Renal cortical epithelial cell (primary cell): ENCODE data around the gene MRGPRF. TPM values are rescaled to one million over a fixed set of nuclear protein-coding genes. Genes with fewer than 3 reads are reported as not detected.

ENCODE experiments used
- DNase-seq: peaks from one replicate; pipeline ENCODE4 v3.0.0-alpha.2; 2011; ENCODE audit warnings: low read depth
- total RNA-seq: library from RNA; depleted of rRNA; stranded (reverse); fragments of >200 nt; gene quantifications from 2 replicates; pipeline ENCODE4 v1.2.3, GENCODE V29; 2014

The MRGPRF gene
- total RNA-seq, 1 donor from 2014 or later: 0.10 TPM

DNA sequence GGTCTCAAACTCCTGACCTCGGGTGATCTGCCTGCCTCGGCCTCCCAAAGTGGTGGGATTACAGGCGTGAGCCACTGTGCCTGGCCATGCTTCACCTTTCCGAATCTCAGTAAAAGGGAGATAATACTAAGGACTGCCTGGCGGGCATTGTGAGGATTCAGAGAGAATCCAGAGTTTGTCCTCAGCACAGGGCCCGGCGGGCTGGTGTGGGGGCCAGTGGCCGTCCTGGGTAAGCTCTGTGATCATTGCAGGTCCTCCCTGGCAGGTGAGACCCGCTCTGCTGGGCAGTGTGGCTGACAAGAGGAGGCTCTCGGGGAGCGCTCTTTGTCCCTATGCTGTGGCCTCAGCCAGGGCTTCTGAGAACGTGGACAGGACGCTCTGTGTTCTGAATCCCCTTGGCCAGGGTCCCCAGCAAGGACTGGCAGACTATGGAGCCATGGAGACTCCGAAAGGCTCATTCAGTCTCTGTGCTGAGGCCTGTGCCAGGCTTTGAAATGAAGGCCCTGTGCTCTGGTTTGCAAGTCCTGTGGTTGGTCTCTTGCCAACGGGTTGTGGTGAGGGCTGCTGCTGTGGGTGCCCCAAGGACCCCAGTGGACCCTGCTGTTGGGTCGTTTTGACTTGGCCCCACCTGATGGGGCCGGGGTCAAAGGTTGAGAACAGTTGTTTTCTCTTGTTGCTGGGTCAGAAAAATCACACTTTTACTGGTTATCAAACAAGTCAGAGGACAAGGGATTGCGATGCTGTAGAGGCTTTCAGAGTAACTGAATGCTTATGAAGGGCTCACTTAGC is 37.7 kb upstream of the MRGPRF start:
- DNase-seq: no peak

DNA sequence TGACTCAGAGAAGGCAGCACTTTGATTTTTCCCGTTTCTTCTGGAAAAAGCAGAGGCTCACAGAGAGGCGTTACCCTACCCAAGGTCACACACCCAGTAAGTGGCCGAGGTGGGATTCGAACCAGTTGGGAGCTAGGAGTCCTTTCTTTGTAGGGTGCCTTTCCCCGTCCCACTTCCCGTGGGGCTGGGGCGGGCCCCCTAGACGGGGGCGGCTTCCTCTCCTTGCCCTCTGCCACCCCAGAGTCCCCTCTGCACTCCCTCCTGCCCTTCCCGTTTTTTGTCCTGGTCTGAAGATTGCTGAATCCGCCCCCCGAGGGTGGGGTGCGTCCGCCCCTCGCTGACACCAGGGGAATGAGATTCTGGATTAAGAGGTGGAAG is 36.4 kb upstream of the MRGPRF start:
- DNase-seq: no peak

DNA sequence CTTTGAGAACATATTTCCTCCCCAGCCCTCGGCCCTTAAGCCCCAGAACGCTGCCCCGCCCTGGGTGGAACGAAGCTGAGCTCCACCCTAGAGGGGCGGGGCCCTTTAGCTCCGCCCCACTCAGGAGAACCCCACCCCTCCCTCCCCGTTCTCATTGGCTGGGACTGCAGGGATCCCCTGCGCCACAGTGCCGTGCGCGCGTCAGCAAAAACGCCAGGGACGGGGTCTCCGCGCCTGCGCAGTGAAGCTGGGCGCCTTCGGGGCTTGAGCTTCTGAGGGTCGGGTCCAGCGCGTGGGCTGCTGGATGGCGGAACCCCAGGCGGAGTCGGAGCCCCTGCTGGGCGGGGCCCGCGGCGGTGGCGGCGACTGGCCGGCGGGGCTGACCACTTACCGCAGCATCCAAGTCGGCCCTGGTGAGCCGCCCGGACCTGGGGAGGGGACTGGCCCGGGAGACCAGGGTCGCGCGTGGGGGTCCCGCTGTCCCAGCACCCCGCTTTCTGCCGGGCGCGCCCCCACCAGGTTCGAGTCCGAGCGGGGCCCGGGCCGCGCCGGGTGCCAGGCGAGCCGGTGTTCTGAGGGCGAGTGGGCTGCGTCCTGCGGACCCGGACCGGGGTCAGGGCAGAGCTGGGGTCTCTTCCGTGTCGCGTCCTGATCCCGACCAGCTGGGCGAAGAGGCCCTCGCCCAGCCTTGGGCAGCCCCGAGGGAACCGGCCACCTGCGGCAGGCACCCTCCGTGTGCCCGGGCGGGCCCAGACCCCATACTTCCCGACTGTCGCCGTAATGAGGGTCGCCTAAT is 35.8 kb upstream of the MRGPRF start, which contains the start of gene TPCN2:
TSS of gene TPCN2 (plus strand) at position 239 of the 796 bp plus-strand sequence. CDS start at position 305, 66 bp downstream.
- DNase-seq: peak; percentile 78

DNA sequence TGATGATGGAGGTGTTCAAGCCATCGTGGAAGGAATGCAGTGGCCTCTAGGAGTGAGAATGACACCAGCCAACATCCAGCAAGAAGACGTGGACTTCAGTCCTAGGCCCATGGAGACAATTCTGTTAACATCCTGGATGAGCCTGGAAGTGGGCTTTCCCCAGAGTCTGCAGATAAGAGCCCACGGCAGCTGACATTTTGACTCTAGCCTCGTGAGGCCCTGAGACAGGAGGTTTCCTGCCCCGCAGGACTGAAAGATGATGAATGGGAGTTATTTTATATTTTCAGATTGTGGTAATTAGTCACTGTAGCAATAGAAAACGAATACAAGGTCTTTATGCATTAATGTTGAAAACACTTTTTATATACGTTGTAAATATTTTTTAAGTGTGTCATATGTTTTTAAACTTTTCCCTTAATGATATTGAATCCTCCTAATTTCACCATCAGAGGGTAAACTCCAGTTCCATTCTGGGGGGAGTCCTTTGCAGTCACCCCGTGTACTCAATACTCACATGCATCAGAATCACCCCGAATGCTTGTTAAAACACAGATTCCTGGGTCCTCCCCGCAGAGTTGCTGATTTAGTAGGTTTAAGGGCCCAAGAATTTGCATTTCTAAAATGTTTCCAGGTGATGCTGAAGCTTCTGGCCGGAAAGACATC is 35.1 kb upstream of the MRGPRF start:
- no peak for DNase-seq

DNA sequence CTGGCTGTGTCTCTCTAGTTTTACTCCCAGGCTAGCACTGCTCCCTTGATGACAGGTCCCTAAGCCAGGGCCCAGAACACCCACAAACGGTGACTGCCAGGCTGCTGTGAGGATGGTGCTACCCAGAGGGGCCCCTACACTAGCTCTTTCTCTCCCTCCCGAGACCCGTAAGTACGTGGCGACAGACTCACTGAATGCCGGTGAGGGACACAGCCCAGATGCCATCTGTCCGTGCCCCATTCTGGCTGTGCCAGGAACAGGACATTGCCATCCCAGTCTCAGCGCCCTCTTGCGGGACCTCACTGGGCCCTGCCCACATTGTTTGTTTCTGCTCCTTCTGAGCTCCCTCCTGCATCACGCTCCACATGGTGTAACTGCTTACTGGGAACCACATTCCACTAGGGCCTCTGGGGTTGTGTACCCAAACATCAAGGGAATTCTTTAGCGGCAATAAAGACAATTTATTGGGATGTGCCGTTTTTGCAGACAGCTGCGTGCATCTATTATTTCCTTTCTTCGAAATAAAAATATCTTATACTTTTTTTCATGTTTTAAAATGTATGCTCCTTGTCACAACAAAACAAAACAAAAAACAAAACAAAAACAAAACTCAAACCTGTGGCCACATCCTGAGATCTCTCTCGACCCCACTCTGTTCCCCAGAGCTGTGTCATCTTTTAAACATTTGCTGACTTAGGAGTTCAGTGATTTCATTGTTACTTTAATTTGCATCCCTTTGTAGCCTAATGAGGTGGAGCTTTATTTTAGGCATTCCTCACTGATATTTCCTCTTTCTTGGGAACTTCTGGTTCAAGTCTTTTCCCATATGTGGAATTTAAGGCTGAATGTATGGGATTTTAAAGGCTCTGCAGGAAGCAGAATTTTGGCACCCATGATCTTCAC is 31.3 kb upstream of the MRGPRF start:
- peak; percentile 79 for DNase-seq

DNA sequence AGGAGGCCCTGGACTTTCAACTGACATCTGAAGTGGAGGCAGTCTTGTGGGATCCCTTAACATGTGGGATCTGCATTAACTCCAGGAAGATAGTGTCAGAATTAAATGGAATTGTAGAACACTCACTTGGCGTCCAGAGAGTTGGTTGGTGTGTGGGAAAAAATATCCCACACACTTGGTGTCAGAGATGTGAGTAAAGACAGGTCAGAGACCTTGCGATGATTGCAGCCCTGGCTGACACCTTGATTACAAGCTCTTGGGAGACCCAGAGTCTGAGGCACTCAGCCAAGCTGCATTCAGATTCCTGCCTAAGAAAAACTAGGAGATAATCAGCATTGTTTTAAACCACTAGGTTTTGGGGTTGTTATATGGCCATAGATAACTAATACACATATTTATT is 28.5 kb upstream of the MRGPRF start:
- DNase-seq: peak; percentile 72

DNA sequence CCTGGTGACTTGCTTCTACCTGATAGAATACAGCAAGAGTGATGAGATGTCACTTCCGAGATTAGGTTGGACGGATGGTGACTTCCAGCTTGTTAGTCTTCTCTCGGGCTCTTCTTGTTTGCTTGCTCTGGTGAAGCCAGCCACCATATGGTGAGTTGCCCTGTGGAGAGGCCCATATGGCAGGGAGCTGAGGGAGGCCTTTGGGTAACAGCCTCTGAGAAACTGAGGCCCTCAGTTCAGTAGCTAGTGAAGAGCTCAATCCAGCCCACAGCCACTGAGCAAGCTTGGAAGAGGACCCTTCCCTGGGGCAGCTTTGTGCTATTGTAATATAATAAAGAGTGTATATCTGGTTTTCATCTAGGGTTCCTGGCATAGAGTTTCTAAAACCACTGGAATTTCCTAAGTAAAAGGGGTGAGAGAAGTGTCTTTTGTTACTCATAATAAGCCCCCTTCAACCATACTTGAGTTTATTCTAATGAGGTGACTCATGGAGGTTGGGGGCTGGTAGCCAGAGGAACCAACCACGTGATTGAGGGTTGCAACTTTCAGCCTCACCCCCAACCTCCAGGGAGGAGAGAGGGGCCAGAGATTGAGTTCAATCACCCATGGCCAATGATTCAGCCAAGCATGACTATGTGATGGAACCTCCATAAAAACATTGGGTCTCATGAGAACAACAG is 27.7 kb upstream of the MRGPRF start:
- peak; percentile 93 for DNase-seq

DNA sequence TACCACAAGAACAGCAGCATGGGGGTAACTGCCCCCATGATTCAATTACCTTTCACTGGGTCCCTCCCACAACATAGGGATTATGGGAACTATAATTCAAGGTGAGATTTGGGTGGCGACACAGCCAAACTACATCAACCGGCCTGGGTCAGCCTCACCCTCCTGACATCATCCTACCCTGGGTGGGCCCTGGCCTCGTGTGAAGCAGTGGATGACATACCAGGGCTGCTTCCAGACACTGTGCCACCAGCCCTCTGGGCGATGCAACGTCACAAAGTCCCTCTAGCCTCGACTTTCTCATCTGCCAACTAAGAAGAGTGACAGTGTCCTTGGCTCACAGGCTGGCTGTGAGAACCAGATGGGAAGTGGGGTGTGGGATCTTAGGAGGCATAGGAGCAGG is 27.0 kb upstream of the MRGPRF start:
- no peak for DNase-seq

DNA sequence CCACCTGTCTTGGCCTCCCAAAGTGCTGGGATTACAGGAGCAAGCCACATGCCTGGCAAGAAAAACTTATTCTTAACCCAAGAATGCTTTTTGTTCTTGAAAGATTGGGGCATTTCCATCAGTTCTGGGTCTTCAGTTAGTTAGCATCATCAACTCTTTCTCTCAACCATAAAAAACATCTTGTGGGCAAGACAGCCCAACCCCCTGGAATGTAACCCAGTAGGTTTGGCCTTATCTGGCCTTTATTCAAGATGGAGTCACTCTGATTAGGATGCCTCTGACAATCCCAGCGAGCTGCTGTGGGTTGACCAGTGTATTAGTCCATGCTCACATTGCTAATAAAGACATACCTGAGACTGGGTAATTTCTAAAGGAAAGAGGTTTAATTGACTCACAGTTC is 26.5 kb upstream of the MRGPRF start:
- peak; percentile 53 for DNase-seq

DNA sequence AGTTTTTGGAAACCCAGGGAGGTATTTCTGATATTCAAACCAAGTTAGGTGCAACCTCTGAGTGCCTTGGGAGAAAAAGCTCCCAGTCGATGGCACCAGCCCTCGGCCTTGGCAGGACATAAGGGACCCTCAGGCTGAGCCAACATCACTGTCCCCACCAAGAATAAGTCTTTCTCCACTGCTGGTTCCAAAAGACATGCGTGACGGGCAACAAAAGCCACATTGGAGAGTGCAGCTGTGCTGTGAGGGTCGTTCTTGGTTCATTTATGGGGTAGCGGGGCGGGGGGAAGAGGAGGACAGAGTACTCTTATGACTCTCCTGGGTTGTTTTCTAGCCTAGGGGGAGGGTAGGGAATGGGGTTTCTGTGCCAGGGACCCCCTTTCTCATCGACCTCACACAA is 24.5 kb upstream of the MRGPRF start:
- no peak for DNase-seq

DNA sequence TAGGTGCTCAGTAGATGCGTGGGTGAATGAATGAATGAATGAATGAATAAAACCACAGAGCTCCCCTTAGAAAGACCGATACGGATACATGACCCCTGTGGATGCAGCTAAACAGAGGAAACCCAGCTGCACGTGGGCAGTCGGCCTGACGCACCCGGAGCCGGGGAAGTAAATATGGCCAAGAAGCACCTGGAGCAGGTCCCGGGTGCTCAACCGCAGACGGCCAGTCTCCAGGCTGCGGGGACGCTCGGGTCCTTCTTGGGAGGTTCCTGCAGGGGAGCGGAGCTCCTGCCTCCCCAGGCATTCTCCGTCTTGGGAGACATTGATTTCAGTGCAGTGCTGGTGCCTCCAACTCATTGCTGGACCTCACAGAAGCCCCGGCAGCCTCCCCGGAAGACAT is 24.0 kb upstream of the MRGPRF start:
- no peak for DNase-seq

DNA sequence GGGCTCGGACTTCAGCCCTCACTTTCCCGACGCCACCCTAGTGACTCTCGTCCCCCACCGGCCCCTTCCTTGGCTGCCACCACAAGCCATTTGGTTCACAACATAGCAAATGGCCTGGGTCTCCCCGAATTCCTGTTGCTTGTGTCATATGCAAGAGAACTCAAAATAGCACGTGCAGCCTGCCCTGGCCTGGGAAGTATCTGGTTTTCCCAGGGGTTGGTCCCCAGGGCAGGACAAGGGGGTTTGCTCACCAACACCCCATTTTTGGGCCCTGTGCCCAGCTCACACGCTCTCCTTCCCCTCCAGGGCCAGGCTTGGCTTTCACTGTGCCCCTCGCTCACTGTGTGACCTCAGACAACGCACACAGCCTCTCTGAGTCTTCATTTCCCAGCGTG is 22.9 kb upstream of the MRGPRF start:
- no peak for DNase-seq

DNA sequence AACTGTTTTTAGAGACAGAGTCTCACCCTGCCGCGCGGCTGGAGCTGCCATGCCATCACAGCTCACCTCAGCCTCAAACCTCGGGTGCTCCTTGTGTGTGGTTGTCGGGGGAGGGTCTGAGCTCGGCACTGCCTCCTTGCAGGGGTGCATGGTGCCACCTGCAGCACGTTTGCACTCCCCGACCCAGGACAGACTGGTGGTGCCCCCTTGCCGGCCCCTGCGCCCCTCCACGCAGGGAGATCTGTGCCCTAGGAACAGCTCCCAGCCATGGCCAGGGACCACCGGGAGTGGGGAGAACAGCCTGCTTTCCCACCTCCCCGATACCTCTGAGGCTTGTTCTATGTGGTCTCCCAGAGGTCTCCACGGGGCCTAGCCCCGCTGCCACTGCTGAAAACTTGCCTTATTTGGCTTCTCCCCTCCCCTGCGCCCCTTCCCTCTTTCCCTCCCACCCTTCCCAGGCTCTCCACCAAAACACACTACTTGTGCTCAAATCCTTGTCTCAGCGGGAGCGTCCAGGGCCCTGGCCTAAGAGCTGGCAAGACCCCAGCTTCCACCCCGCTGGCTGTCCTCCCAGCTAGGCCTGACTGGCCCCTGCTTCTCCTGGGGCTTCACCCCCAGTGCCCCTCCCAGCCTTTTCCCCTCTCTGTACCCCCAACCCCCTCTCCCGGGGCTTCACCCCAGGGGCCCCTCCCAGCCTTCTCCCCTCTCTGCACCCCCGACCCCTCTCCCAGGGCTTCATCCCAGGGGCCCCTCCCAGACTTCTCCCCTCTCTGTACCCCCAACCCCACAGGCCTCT is 22.3 kb upstream of the MRGPRF start:
- DNase-seq: no peak

DNA sequence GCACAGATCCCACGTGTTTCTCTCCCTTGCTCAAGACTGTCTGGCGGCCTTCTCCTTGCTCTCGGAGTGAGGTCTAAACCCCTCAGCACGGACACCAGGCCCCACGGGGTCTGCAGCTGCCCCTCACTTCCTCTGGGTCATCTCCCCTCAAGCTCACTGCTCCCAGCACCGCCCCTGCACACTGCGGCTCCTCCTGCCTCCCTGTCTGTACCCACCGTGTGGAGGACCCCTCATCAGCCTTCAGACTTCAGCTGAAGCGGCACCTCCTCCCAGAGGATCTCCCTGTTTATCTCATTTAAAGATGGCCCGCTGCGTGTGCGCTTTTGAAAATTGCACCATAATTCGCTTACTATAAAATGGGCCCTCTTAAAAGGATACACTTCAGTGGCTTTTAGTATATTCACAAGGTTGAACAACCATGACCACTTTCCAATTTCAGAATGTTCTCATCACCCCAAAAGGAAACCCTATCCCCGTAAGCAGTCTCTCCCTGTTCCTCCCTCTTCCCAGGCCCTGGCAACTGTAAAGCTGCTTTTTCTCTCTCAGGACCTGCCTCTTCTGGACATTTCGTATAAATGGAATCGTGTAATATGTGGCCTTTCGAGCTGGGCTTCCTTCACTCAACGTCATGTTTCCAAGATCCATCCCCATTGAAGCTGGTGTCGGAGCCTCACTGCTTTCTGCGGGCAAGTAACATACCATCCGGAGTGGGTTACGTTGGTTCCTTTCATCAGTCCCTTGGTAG is 21.2 kb upstream of the MRGPRF start:
- no peak for DNase-seq

DNA sequence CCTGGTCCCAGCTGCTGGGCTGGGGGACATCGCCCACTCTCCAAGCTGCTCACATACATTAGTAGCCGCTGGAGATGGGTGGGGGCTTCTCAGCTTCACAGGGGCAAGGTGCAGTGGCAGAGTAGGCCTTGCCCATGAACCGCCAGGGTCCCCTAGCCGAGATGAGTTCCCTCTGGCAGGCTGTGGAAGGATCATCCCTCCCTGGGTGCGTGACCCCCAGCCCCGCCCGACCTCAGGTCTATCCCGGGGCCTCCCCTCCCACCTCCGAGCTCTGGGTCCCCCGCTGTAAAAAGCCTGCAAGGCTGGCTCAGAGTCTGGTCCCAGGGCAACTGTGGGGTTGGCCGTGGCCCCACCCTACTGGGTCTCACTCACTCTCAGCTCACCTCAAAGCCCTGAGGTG is 20.4 kb upstream of the MRGPRF start:
- no peak for DNase-seq

DNA sequence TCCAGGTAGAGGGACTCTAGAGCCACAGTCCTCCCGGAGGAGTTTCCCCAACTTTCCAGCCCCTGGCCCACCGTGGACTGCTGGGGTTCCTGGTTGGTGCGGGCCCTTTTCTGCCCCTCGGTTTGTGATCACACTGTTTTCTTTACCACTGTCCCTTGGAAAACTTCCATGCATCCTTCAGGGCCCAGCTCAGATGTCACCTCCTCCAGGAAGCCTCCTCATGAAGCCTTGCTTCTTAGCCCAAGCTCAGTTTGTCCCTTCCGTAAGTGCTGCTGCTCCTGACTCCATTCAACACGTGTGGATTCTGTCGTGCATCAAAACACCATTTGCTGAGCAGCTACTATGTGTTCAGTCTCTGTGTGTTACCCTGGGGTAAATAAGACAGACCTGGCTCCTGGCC is 19.8 kb upstream of the MRGPRF start:
- DNase-seq: no peak

DNA sequence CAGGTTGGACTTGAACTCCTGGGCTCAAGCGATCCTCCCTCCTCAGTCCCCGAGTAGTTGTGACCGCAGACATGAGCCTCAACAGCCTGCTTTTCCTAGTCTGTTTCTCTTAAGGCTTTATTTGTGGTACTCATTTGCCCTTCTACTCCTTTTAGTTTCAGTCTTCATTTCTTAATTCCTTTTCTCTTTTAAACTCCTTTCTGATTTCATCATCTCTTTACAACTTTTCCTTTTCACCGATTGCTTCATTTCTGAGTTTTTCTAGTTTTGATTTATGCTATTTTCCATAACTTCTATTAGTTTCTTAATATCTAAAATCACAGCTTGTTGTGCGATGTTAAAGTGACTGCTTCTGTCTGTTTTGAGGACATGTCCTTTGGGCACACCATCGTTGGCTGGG is 17.3 kb upstream of the MRGPRF start:
- no peak for DNase-seq

DNA sequence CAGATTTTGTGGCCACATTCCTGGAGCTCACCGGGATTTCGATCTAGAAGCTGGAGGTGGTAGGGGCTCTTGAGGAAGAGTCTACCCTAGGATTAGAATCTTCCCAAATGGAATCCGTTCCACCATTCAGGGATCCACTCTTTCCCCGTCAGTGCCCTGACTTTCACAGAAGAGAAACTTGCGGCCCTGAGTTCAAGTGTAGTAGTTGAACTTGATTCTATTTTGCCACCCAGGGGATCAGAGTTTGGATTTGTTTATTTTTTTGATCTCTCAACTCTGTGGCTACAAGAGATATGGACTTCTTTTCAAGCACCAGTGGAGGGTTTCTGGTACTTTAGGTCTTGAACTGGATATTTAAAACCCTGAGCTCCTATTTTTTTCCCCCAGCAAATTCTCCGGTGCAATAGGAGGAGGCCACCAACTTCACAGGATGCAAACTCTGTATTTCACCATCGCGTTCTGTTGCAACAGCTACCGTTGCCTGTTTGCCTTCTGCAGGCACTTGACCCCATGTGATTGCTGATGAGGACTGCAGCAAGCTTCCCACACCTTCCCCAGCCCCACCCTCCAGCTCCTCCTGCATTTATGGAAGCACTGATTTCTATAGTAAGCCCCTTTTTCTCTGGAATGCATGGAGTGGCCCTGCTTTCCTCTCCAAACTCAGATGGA is 14.8 kb upstream of the MRGPRF start:
- DNase-seq: no peak

DNA sequence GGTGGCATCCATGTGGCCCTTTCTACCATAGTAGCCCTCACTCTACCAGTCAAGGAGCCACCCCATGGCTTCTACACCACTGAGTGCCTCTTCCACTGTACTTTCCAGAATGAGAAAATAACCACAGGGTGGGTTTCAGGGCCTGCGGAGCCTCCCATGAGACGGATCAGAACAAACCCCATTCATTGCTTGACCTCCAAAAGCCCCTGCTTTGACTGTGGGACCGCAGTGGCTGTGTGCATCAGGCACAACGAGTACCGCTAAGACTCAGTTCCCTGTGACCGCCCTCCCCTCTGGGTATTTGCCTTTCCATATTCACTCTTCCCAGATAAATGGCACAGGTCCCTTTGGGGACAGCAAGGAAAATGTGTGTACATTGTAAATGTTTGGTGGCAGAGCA is 11.5 kb upstream of the MRGPRF start:
- no peak for DNase-seq
